SJCRH30 (cell line): ENCODE data around the gene PKP3. TPM values are rescaled to one million over a fixed set of nuclear protein-coding genes. Genes with fewer than 3 reads are reported as not detected.

Source experiments
- DNase-seq, 2 experiments: peaks; one replicate each; pipeline ENCODE4 v3.0.0-alpha.2; 2015 to 2020
- H3K27ac ChIP-seq: fragments of 250-450 bp; sonication (Bioruptor Pico); 2 replicates; pipeline ENCODE4 v1.5.1; 2020; ENCODE audit warnings: mild to moderate bottlenecking, moderate library complexity
- H3K27me3 ChIP-seq: fragments of 250-450 bp; sonication (Bioruptor Pico); 2 replicates; pipeline ENCODE4 v1.5.1; 2020; ENCODE audit warnings: mild to moderate bottlenecking, moderate library complexity
- H3K36me3 ChIP-seq: fragments of 250-450 bp; sonication (Bioruptor Pico); 2 replicates; pipeline ENCODE4 v1.5.1; 2020; ENCODE audit warnings: mild to moderate bottlenecking, moderate library complexity
- H3K4me1 ChIP-seq: fragments of 250-450 bp; sonication (Bioruptor Pico); 2 replicates; pipeline ENCODE4 v1.5.1; 2020; ENCODE audit warnings: mild to moderate bottlenecking, moderate library complexity
- H3K4me3 ChIP-seq: fragments of 250-450 bp; sonication (Bioruptor Pico); 2 replicates; pipeline ENCODE4 v1.5.1; 2020; ENCODE audit warnings: mild to moderate bottlenecking, moderate library complexity
- H3K9me3 ChIP-seq: fragments of 250-450 bp; sonication (Bioruptor Pico); replicated peaks from 2 replicates; pipeline ENCODE4 v1.5.1; 2020; ENCODE audit warnings: mild to moderate bottlenecking, moderate library complexity
- total RNA-seq: library from RNA; depleted of rRNA; stranded (reverse); fragments of >200 nt; shearing (Covaris generic); gene quantifications from 2 replicates; pipeline ENCODE4 v1.2.3, GENCODE V29; 2014

PKP3 gene
- total RNA-seq, 1 experiment from 2014 or later: not detected

- peak; percentile 43 to 58 for DNase-seq
- no peaks in the 10 kb centered on the region for H3K36me3 ChIP-seq
- no peaks in the 10 kb centered on the region for H3K9me3 ChIP-seq
- H3K4me1 ChIP-seq: peaks cover 20% of the 10 kb centered on the region
- peak within 1 kb of the TSS; percentile 22; the same call in 1 of the 2 replicates for H3K4me3 ChIP-seq
- no peak within 1 kb of the TSS for H3K27ac ChIP-seq
- H3K27me3 ChIP-seq: peaks cover 11% of the 10 kb centered on the region; the same call in 1 of the 2 replicates
Measured at GRCh38 chr11:441418-442274, 47.6 kb downstream of the PKP3 start, which contains the start of gene ANO9. Gene ANO9, minus strand, starts transcription at chr11:442011. Its CDS starts 85 bp downstream, at chr11:441926.

GRCh38 chr11:442611-443081 lies 48.6 kb downstream of the PKP3 start:
- Histone ChIP-seq H3K27ac (no peak overlapping the region), H3K9me3 (no peaks in the 10 kb centered on the region), H3K27me3 (peaks cover 11% of the 10 kb centered on the region; the same call in 1 of the 2 replicates), H3K4me1 (peaks cover 23% of the 10 kb centered on the region), H3K36me3 (no peaks in the 10 kb centered on the region), H3K4me3 (no peak overlapping the region)
- DNase-seq: peak in 1 of 2 experiments; percentile 30

- peak; percentile 93 to 96 for DNase-seq
- peaks cover 11% of the 10 kb centered on the region; the same call in 1 of the 2 replicates for H3K27me3 ChIP-seq
- no peaks in the 10 kb centered on the region for H3K36me3 ChIP-seq
- no peak overlapping the region for H3K4me3 ChIP-seq
- no peaks in the 10 kb centered on the region for H3K9me3 ChIP-seq
- peak overlapping the region; percentile 48 for H3K27ac ChIP-seq
- peaks cover 26% of the 10 kb centered on the region for H3K4me1 ChIP-seq
Measured at GRCh38 chr11:443542-444199, 49.7 kb downstream of the PKP3 start.

GRCh38 chr11:444396-445144 lies 50.6 kb downstream of the PKP3 start:
- peaks cover 26% of the 10 kb centered on the region for H3K4me1 ChIP-seq

GRCh38 chr11:445765-446588 lies 52.0 kb downstream of the PKP3 start:
- peaks cover 22% of the 10 kb centered on the region for H3K4me1 ChIP-seq
- no peak for DNase-seq
- peaks cover 4% of the 10 kb centered on the region; the same call in 1 of the 2 replicates for H3K27me3 ChIP-seq
- H3K4me3 ChIP-seq: no peak overlapping the region
- no peaks in the 10 kb centered on the region for H3K36me3 ChIP-seq
- no peaks in the 10 kb centered on the region for H3K9me3 ChIP-seq
- H3K27ac ChIP-seq: no peak overlapping the region

More at GRCh38 chr11:444396-445144, 50.6 kb downstream of the PKP3 start:
- H3K4me3 ChIP-seq: no peak overlapping the region
- peak overlapping the region; percentile 48; the same call in 1 of the 2 replicates for H3K27ac ChIP-seq
- H3K36me3 ChIP-seq: no peaks in the 10 kb centered on the region
- no peaks in the 10 kb centered on the region for H3K9me3 ChIP-seq
- peaks cover 11% of the 10 kb centered on the region; the same call in 1 of the 2 replicates for H3K27me3 ChIP-seq
- DNase-seq: peak; percentile 63 to 76

- Histone ChIP-seq H3K27ac (no peak overlapping the region), H3K4me1 (peaks cover 26% of the 10 kb centered on the region), H3K36me3 (no peaks in the 10 kb centered on the region), H3K4me3 (no peak overlapping the region), H3K9me3 (no peaks in the 10 kb centered on the region), H3K27me3 (no peaks in the 10 kb centered on the region)
- peak; percentile 68 to 82 for DNase-seq
Measured at GRCh38 chr11:446891-447290, 52.9 kb downstream of the PKP3 start.

- peaks cover 20% of the 10 kb centered on the region for H3K4me1 ChIP-seq
- H3K27me3 ChIP-seq: no peaks in the 10 kb centered on the region
- H3K4me3 ChIP-seq: peak overlapping the region; percentile 53
- no peaks in the 10 kb centered on the region for H3K9me3 ChIP-seq
- peak overlapping the region; percentile 29; the same call in 1 of the 2 replicates for H3K27ac ChIP-seq
- peaks cover 4% of the 10 kb centered on the region; the same call in 1 of the 2 replicates for H3K36me3 ChIP-seq
- DNase-seq: peak; percentile 95 to 96
Measured at GRCh38 chr11:447923-448731, 54.1 kb downstream of the PKP3 start.

GRCh38 chr11:449889-450808 lies 56.1 kb downstream of the PKP3 start, which contains the start of gene PTDSS2:
Gene PTDSS2, plus strand, starts transcription at chr11:450279. Its CDS starts 177 bp downstream, at chr11:450456.
- DNase-seq: peak; percentile 96 to 97
- peaks cover 11% of the 10 kb centered on the region; the same call in 1 of the 2 replicates for H3K36me3 ChIP-seq

GRCh38 chr11:450809-451451 lies 56.9 kb downstream of the PKP3 start:
- Histone ChIP-seq H3K9me3 (no peaks in the 10 kb centered on the region), H3K4me3 (peak overlapping the region; percentile 76), H3K4me1 (peaks cover 10% of the 10 kb centered on the region), H3K36me3 (peaks cover 11% of the 10 kb centered on the region; the same call in 1 of the 2 replicates), H3K27me3 (no peaks in the 10 kb centered on the region), H3K27ac (peak overlapping the region; percentile 25)
- peak; percentile 59 to 73 for DNase-seq

More at GRCh38 chr11:449889-450808, 56.1 kb downstream of the PKP3 start, which contains the start of gene PTDSS2:
- Histone ChIP-seq H3K4me3 (peak within 1 kb of the TSS; percentile 76), H3K27me3 (no peaks in the 10 kb centered on the region), H3K4me1 (peaks cover 10% of the 10 kb centered on the region), H3K9me3 (no peaks in the 10 kb centered on the region), H3K27ac (peak within 1 kb of the TSS; percentile 38)

- DNase-seq: no peak
- peak overlapping the region; percentile 76 for H3K4me3 ChIP-seq
- H3K27me3 ChIP-seq: no peaks in the 10 kb centered on the region
- peaks cover 10% of the 10 kb centered on the region for H3K4me1 ChIP-seq
- H3K9me3 ChIP-seq: no peaks in the 10 kb centered on the region
- H3K27ac ChIP-seq: peak overlapping the region; percentile 25; the same call in 1 of the 2 replicates
- peaks cover 11% of the 10 kb centered on the region; the same call in 1 of the 2 replicates for H3K36me3 ChIP-seq
Measured at GRCh38 chr11:451738-452137, 57.7 kb downstream of the PKP3 start.

- Histone ChIP-seq H3K27me3 (no peaks in the 10 kb centered on the region), H3K36me3 (peaks cover 11% of the 10 kb centered on the region; the same call in 1 of the 2 replicates), H3K4me3 (no peak overlapping the region), H3K4me1 (peaks cover 7% of the 10 kb centered on the region; the same call in 1 of the 2 replicates), H3K9me3 (no peaks in the 10 kb centered on the region), H3K27ac (no peak overlapping the region)
- DNase-seq: no peak
Measured at GRCh38 chr11:452203-452744, 58.3 kb downstream of the PKP3 start.
